K562 (cell line): ENCODE results near the gene DMD.

Source experiments
- DNMT1 ChIP-seq: fragments of 450-650 bp; IDR thresholded peaks from 2 replicates; pipeline ENCODE4 v1.6.1; 2016; ENCODE audit warnings: antibody characterized with exemption, mild to moderate bottlenecking
- GABPA ChIP-seq: fragments of 200-800 bp; sonication (Bioruptor generic); conservative IDR thresholded peaks from 2 replicates; pipeline ENCODE4 v1.6.1; 2016; ENCODE audit warnings: low read depth, missing genetic modification characterization, missing compliant biosample characterization
- JUN ChIP-seq, 2 experiments: sonication (generic) in 1 of 2; formaldehyde crosslinking in 1 of 2; IDR thresholded peaks; 2 replicates each; pipeline versions ENCODE4 v1.6.1 to v1.8.0; 2012 to 2022; ENCODE audit warnings: borderline replicate concordance in 2 of 2, mild to moderate bottlenecking in 2 of 2, improper control_type of control experiment in 1 of 2, low read depth in 1 of 2, low read length in 1 of 2, missing genetic modification reagents in 1 of 2
- JUNB ChIP-seq: fragments of 450-650 bp; formaldehyde crosslinking; conservative IDR thresholded peaks from 2 replicates; pipeline ENCODE4 v1.4.0; 2020; ENCODE audit warnings: mild to moderate bottlenecking
- MGA ChIP-seq: fragments of 450-650 bp; IDR thresholded peaks from 2 replicates; pipeline ENCODE4 v1.6.1; 2016; ENCODE audit warnings: mild to moderate bottlenecking, moderate library complexity
- MNT ChIP-seq, 2 experiments: fragments of 450-650 bp; conservative IDR thresholded peaks; 2 replicates each; pipeline ENCODE4 v1.6.1; 2017; ENCODE audit warnings: mild to moderate bottlenecking in 2 of 2, moderate library complexity in 2 of 2
- NFIX ChIP-seq: fragments of 250-450 bp; sonication (Bioruptor Pico); IDR thresholded peaks from 2 replicates; pipeline ENCODE4 v1.4.0; 2020; ENCODE audit warnings: low read depth, mild to moderate bottlenecking, moderate library complexity
- STAG1 ChIP-seq: sonication (generic); formaldehyde crosslinking; IDR thresholded peaks from 2 replicates; pipeline ENCODE4 v1.5.0; 2020; ENCODE audit warnings: missing genetic modification reagents, borderline replicate concordance
- USF2 ChIP-seq: sonication (generic); formaldehyde crosslinking; IDR thresholded peaks from 2 replicates; pipeline ENCODE4 v1.5.0; 2020; ENCODE audit warnings: missing genetic modification reagents
- ZBTB8A ChIP-seq: fragments of 450-650 bp; IDR thresholded peaks from 2 replicates; pipeline ENCODE4 v1.6.1; 2018; ENCODE audit warnings: mild to moderate bottlenecking, moderate library complexity; ENCODE audit not compliant: partially characterized antibody
- ZNF274 ChIP-seq: IDR thresholded peaks from 2 replicates; pipeline ENCODE4 v1.6.1; 2011; ENCODE audit warnings: low read depth, mild to moderate bottlenecking, low read length, moderate library complexity, borderline replicate concordance

- TF ChIP-seq JUN (IDR thresholded peaks at IDR 0.05; ENCODE audit: borderline replicate concordance, low read depth, low read length) (no peak), JUN (CRISPR knock-in tag; IDR thresholded peaks at IDR 0.05; ENCODE audit: borderline replicate concordance) (no peak), ZNF274 (no peak), USF2 (no peak), MGA (no peak), GABPA (tag) (no peak), STAG1 (CRISPR knock-in tag) (no peak), MNT (conservative IDR thresholded peaks at IDR 0.05) (no peak), ZBTB8A (no peak), NFIX (no peak), DNMT1 (no peak), JUNB (CRISPR knock-in tag) (no peak)
Observed at GRCh38 chrX:31593353-31593752, 1618.0 kb downstream of the DMD start.
